ENCODE results near the gene RRAGC.

Gene RRAGC

GRCh38 chr1:38815903-38816627, 43.5 kb downstream of the RRAGC start:
- Histone ChIP-seq H3F3A (ENCODE audit: insufficient read depth) (no peaks in the 10 kb centered on the region), H3K27me3 (ENCODE audit: low read length) (no peaks in the 10 kb centered on the region), H3K4me2 (ENCODE audit: low read depth, low read length, poor library complexity, severe bottlenecking) (no peak overlapping the region), H3K4me3 (ENCODE audit: insufficient read depth, low read length, poor library complexity, severe bottlenecking) (no peak overlapping the region), H3K79me2 (ENCODE audit: insufficient read depth, low read length) (no peaks in the 10 kb centered on the region), H4K20me1 (ENCODE audit: low read depth, low read length) (no peaks in the 10 kb centered on the region), H3K9me2 (replicated peaks; ENCODE audit: insufficient read depth, low read length) (no peaks in the 10 kb centered on the region), H3K9ac (ENCODE audit: low read length) (no peak overlapping the region), H3K36me3 (ENCODE audit: low read length) (no peaks in the 10 kb centered on the region), H2AFZ (ENCODE audit: low read depth, low read length, severe bottlenecking) (no peak overlapping the region), H3K9me3 (ENCODE audit: insufficient read depth, low read length) (no peaks in the 10 kb centered on the region), H3K27ac (ENCODE audit: low read depth, low read length) (no peak overlapping the region)
- TF ChIP-seq, protein P1, sequence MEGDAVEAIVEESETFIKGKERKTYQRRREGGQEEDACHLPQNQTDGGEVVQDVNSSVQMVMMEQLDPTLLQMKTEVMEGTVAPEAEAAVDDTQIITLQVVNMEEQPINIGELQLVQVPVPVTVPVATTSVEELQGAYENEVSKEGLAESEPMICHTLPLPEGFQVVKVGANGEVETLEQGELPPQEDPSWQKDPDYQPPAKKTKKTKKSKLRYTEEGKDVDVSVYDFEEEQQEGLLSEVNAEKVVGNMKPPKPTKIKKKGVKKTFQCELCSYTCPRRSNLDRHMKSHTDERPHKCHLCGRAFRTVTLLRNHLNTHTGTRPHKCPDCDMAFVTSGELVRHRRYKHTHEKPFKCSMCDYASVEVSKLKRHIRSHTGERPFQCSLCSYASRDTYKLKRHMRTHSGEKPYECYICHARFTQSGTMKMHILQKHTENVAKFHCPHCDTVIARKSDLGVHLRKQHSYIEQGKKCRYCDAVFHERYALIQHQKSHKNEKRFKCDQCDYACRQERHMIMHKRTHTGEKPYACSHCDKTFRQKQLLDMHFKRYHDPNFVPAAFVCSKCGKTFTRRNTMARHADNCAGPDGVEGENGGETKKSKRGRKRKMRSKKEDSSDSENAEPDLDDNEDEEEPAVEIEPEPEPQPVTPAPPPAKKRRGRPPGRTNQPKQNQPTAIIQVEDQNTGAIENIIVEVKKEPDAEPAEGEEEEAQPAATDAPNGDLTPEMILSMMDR (IDR thresholded peaks at IDR 0.05; ENCODE audit: insufficient read depth, low read length, poor library complexity, severe bottlenecking): no peak
- no peak for TF ChIP-seq EZH2phosphoT487 (conservative IDR thresholded peaks at IDR 0.05; ENCODE audit: low read length)

- TF ChIP-seq, protein P1 (IDR thresholded peaks at IDR 0.05; ENCODE audit: insufficient read depth, low read length, poor library complexity, severe bottlenecking): no peak
- TF ChIP-seq EZH2phosphoT487 (conservative IDR thresholded peaks at IDR 0.05; ENCODE audit: low read length): no peak
- no peaks in the 10 kb centered on the region for H3K36me3 ChIP-seq (ENCODE audit: low read length)
- H3K9me2 ChIP-seq (replicated peaks; ENCODE audit: insufficient read depth, low read length): no peaks in the 10 kb centered on the region
- no peaks in the 10 kb centered on the region for H4K20me1 ChIP-seq (ENCODE audit: low read depth, low read length)
- H3K4me2 ChIP-seq (ENCODE audit: low read depth, low read length, poor library complexity, severe bottlenecking): no peak overlapping the region
- H3K27ac ChIP-seq (ENCODE audit: low read depth, low read length): no peak overlapping the region
- H2AFZ ChIP-seq (ENCODE audit: low read depth, low read length, severe bottlenecking): no peak overlapping the region
- no peaks in the 10 kb centered on the region for H3F3A ChIP-seq (ENCODE audit: insufficient read depth)
- H3K9ac ChIP-seq (ENCODE audit: low read length): no peak overlapping the region
- no peaks in the 10 kb centered on the region for H3K27me3 ChIP-seq (ENCODE audit: low read length)
- no peak overlapping the region for H3K4me3 ChIP-seq (ENCODE audit: insufficient read depth, low read length, poor library complexity, severe bottlenecking)
- H3K79me2 ChIP-seq (ENCODE audit: insufficient read depth, low read length): no peaks in the 10 kb centered on the region
- no peaks in the 10 kb centered on the region for H3K9me3 ChIP-seq (ENCODE audit: insufficient read depth, low read length)
Observed at GRCh38 chr1:38814984-38815464, 44.5 kb downstream of the RRAGC start.

- Histone ChIP-seq H3K79me2 (ENCODE audit: insufficient read depth, low read length) (no peaks in the 10 kb centered on the region), H3K4me3 (ENCODE audit: insufficient read depth, low read length, poor library complexity, severe bottlenecking) (no peak overlapping the region), H3K9me2 (replicated peaks; ENCODE audit: insufficient read depth, low read length) (no peaks in the 10 kb centered on the region), H3K36me3 (ENCODE audit: low read length) (no peaks in the 10 kb centered on the region), H3F3A (ENCODE audit: insufficient read depth) (no peaks in the 10 kb centered on the region), H3K9ac (ENCODE audit: low read length) (no peak overlapping the region), H3K9me3 (ENCODE audit: insufficient read depth, low read length) (no peaks in the 10 kb centered on the region), H3K4me2 (ENCODE audit: low read depth, low read length, poor library complexity, severe bottlenecking) (no peak overlapping the region), H4K20me1 (ENCODE audit: low read depth, low read length) (no peaks in the 10 kb centered on the region), H3K27me3 (ENCODE audit: low read length) (no peaks in the 10 kb centered on the region), H2AFZ (ENCODE audit: low read depth, low read length, severe bottlenecking) (no peak overlapping the region), H3K27ac (ENCODE audit: low read depth, low read length) (no peak overlapping the region)
- TF ChIP-seq, protein P1 (IDR thresholded peaks at IDR 0.05; ENCODE audit: insufficient read depth, low read length, poor library complexity, severe bottlenecking): no peak
- no peak for TF ChIP-seq EZH2phosphoT487 (conservative IDR thresholded peaks at IDR 0.05; ENCODE audit: low read length)
Observed at GRCh38 chr1:38814444-38814983, 45.1 kb downstream of the RRAGC start.

Data from SU-DHL-6 (cell line).